ENCODE data around the gene RSBN1L. TPM values are rescaled to one million over a fixed set of nuclear protein-coding genes. Genes with fewer than 3 reads are reported as not detected.

Gene RSBN1L
- total RNA-seq, 1 experiment from 2014 or later: 15.5 TPM

DNA sequence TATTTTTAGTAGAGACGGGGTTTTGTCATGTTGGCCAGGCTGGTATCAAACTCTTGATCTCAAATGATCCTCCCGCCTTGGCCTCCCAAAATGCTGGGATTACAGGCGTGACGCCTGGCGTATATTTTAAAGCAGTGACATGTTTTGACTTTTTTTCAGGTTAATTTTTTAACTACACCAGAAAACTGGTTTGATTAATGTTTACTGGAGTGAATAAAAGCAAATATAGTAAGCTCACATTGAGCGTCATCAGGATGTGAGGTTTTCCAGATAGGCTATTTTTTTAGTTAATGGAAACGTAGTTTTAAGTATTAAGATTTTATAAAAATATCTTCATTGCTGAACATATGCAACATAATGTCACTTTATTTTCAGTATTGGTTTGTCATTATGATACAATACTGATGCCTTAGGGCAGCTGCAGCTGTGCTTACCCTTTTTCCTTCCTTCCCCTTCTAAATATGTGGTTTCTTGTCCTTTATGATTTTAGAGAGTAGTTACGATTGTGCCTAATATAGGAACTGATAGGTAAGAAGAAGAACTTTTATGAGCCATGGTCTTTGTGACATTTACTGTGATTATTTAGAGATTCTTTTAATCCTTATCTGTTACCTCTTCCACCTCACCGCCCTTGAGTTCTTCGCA is 64.7 kb downstream of the RSBN1L start (continued):
- TF ChIP-seq, protein P1, sequence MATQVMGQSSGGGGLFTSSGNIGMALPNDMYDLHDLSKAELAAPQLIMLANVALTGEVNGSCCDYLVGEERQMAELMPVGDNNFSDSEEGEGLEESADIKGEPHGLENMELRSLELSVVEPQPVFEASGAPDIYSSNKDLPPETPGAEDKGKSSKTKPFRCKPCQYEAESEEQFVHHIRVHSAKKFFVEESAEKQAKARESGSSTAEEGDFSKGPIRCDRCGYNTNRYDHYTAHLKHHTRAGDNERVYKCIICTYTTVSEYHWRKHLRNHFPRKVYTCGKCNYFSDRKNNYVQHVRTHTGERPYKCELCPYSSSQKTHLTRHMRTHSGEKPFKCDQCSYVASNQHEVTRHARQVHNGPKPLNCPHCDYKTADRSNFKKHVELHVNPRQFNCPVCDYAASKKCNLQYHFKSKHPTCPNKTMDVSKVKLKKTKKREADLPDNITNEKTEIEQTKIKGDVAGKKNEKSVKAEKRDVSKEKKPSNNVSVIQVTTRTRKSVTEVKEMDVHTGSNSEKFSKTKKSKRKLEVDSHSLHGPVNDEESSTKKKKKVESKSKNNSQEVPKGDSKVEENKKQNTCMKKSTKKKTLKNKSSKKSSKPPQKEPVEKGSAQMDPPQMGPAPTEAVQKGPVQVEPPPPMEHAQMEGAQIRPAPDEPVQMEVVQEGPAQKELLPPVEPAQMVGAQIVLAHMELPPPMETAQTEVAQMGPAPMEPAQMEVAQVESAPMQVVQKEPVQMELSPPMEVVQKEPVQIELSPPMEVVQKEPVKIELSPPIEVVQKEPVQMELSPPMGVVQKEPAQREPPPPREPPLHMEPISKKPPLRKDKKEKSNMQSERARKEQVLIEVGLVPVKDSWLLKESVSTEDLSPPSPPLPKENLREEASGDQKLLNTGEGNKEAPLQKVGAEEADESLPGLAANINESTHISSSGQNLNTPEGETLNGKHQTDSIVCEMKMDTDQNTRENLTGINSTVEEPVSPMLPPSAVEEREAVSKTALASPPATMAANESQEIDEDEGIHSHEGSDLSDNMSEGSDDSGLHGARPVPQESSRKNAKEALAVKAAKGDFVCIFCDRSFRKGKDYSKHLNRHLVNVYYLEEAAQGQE (IDR thresholded peaks at IDR 0.05; ENCODE audit: low read depth): no peak
- no peak for TF ChIP-seq TCF7L2 (IDR thresholded peaks at IDR 0.05; ENCODE audit: borderline replicate concordance, extremely low read depth, insufficient read depth, insufficient read length)
- no peak for TF ChIP-seq YY1 (IDR thresholded peaks at IDR 0.05; ENCODE audit: extremely low read depth, insufficient replicate concordance, low read depth, low read length)
- no peak for TF ChIP-seq SRF (IDR thresholded peaks at IDR 0.05; ENCODE audit: low read depth)
- TF ChIP-seq CEBPB (IDR thresholded peaks at IDR 0.05; ENCODE audit: low read depth): no peak
- no peak for TF ChIP-seq SIN3A (IDR thresholded peaks at IDR 0.05; ENCODE audit: low read depth)
- TF ChIP-seq RAD21 (IDR thresholded peaks at IDR 0.05; ENCODE audit: low read depth): no peak
- no peak for TF ChIP-seq ATF3 (IDR thresholded peaks at IDR 0.05)

DNA sequence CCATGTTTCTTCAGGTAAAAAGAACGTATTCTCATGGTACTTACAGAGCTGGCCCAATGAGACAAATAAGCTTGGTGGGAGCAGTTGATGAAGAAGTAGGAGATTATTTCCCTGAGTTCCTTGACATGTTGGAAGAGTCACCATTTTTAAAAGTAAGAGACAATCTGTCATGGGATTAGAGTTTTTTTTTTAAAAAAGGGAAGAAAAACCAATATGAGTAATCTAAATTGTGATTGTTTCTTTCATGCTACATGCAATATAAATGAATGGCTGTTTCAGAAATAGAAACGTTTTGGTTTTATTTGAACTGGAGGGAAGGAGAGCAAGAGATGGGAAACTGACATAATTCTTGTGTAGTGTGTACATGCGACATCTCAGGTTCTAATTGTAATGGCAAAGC is 69.2 kb downstream of the RSBN1L start:
- Histone ChIP-seq H3K27me3 (ENCODE audit: insufficient read depth, low read length) (no peaks in the 10 kb centered on the region), H3K9ac (ENCODE audit: low read length) (no peak overlapping the region)
- no peak for ATAC-seq

More for the DNA sequence above, 69.2 kb downstream of the RSBN1L start:
- H2AFZ ChIP-seq (ENCODE audit: low read depth, low read length, poor library complexity, severe bottlenecking): no peak overlapping the region
- intact Hi-C loops (cut with micrococcal nuclease): no loop called here
- ChIA-PET RAD21 (ENCODE audit: low non-redundant PET in 1 of 2, low total read pairs in 2 of 2, uncharacterized antibody in 2 of 2, unreplicated experiment in 2 of 2) (no interaction called here), POLR2A (no interaction called here), CTCF (interaction anchor here (1.6 kb wide), 1 partner anchor 114 kb away, joined by 5 read pairs; no protein-coding TSS in a partner anchor)
- H3K9me2 ChIP-seq (ENCODE audit: insufficient read depth): no peaks in the 10 kb centered on the region
- H3K27ac ChIP-seq (ENCODE audit: low read depth, low read length): no peak overlapping the region
- no peaks in the 10 kb centered on the region for H3K4me1 ChIP-seq (ENCODE audit: control insufficient read depth in 1 of 2, insufficient read depth in 2 of 2, low read length in 2 of 2)
- no TSS peak for BruUV-seq (replicated peaks)
- DNase-seq (ENCODE audit: low read depth, low spot score): no peak
- TF ChIP-seq POLR2A (IDR thresholded peaks at IDR 0.05; ENCODE audit: borderline replicate concordance, extremely low read depth, insufficient read depth, insufficient read length) (no peak), CEBPB (IDR thresholded peaks at IDR 0.05; ENCODE audit: low read depth) (no peak), JUND (IDR thresholded peaks at IDR 0.05) (no peak), ZNF274 (IDR thresholded peaks at IDR 0.05; ENCODE audit: low read depth, low read length) (no peak), SP1 (IDR thresholded peaks at IDR 0.05; ENCODE audit: low read depth) (no peak), SIN3A (IDR thresholded peaks at IDR 0.05; ENCODE audit: low read depth) (no peak), ZFX (IDR thresholded peaks at IDR 0.05) (no peak), EZH2phosphoT487 (IDR thresholded peaks at IDR 0.05; ENCODE audit: borderline replicate concordance) (no peak), CBX3 (IDR thresholded peaks at IDR 0.05; ENCODE audit: low read depth) (no peak)
- TF ChIP-seq, protein P1 (IDR thresholded peaks at IDR 0.05; ENCODE audit: low read depth): no peak
- TF ChIP-seq, protein P2, sequence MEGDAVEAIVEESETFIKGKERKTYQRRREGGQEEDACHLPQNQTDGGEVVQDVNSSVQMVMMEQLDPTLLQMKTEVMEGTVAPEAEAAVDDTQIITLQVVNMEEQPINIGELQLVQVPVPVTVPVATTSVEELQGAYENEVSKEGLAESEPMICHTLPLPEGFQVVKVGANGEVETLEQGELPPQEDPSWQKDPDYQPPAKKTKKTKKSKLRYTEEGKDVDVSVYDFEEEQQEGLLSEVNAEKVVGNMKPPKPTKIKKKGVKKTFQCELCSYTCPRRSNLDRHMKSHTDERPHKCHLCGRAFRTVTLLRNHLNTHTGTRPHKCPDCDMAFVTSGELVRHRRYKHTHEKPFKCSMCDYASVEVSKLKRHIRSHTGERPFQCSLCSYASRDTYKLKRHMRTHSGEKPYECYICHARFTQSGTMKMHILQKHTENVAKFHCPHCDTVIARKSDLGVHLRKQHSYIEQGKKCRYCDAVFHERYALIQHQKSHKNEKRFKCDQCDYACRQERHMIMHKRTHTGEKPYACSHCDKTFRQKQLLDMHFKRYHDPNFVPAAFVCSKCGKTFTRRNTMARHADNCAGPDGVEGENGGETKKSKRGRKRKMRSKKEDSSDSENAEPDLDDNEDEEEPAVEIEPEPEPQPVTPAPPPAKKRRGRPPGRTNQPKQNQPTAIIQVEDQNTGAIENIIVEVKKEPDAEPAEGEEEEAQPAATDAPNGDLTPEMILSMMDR (IDR thresholded peaks at IDR 0.05 in 2 of 3, conservative IDR thresholded peaks at IDR 0.05 in 1 of 3; ENCODE audit: borderline replicate concordance in 1 of 3, insufficient read depth in 1 of 3, low read depth in 2 of 3, low read length in 2 of 3): no peak
- no peak overlapping the region for H3K4me2 ChIP-seq (ENCODE audit: low read length)
- peaks cover 0 to 4% of the 10 kb centered on the region in 2 experiments; a peak in 1 of 4 replicates for H3K36me3 ChIP-seq (ENCODE audit: control insufficient read depth in 1 of 2, insufficient read depth in 2 of 2, low read length in 2 of 2)
- peaks cover 36% of the 10 kb centered on the region for H3K79me2 ChIP-seq (ENCODE audit: insufficient read depth, low read length)
- no peaks in the 10 kb centered on the region for H3K9me3 ChIP-seq (ENCODE audit: control insufficient read depth in 1 of 2, insufficient read depth in 1 of 2, low read depth in 1 of 2, low read length in 2 of 2)
- no peaks in the 10 kb centered on the region for H4K20me1 ChIP-seq (ENCODE audit: insufficient read depth)
- no peak overlapping the region for H3K4me3 ChIP-seq (replicated peaks in 1 of 2; ENCODE audit: low read depth in 1 of 2, low read length in 2 of 2)

All from HCT116 (cell line).